IgD-negative memory B cell (primary cell): ENCODE results near the gene RABEP1. TPM values are rescaled to one million over a fixed set of nuclear protein-coding genes. Genes with fewer than 3 reads are reported as not detected.
A peak's percentile ranks its signal among the peaks of the same experiment; 100 is the strongest.
"Not testable (repeated sequence)": the region's sequence is repeated elsewhere in the genome, so short reads cannot be mapped to it uniquely, and the experiment has no call there.

ENCODE experiments used
- H3K27ac Mint-ChIP-seq, 3 donors: one replicate each; pipeline ENCODE4 v1.8.0; 2020 to 2022; ENCODE audit warnings: mild to moderate bottlenecking in 3 of 3, mixed read lengths in 3 of 3, moderate library complexity in 1 of 3
- H3K27me3 Mint-ChIP-seq: one replicate; pipeline ENCODE4 v1.8.0; 2021; ENCODE audit warnings: mixed read lengths
- H3K36me3 Mint-ChIP-seq: one replicate; pipeline ENCODE4 v1.8.0; 2020; ENCODE audit warnings: mild to moderate bottlenecking, mixed read lengths
- H3K4me1 Mint-ChIP-seq, 3 donors: one replicate each; pipeline ENCODE4 v1.8.0; 2020 to 2022; ENCODE audit warnings: mixed read lengths in 3 of 3, mild to moderate bottlenecking in 1 of 3
- H3K4me3 Mint-ChIP-seq, 4 donors: one replicate each; pipeline ENCODE4 v1.8.0; 2020 to 2022; ENCODE audit warnings: mild to moderate bottlenecking in 4 of 4, mixed read lengths in 4 of 4, moderate library complexity in 3 of 4
- H3K9me3 Mint-ChIP-seq, 3 donors: one replicate each; pipeline ENCODE4 v1.8.0; 2020 to 2021; ENCODE audit warnings: mixed read lengths in 3 of 3, mild to moderate bottlenecking in 1 of 3
- polyA plus RNA-seq: library from polyadenylated mRNA; unstranded; fragments of 300-500 nt; fragmentation: Illumina TruSeq; gene quantifications from one replicate; pipeline ENCODE4 v1.2.3, GENCODE V29; 2021

RABEP1 gene, protein sequence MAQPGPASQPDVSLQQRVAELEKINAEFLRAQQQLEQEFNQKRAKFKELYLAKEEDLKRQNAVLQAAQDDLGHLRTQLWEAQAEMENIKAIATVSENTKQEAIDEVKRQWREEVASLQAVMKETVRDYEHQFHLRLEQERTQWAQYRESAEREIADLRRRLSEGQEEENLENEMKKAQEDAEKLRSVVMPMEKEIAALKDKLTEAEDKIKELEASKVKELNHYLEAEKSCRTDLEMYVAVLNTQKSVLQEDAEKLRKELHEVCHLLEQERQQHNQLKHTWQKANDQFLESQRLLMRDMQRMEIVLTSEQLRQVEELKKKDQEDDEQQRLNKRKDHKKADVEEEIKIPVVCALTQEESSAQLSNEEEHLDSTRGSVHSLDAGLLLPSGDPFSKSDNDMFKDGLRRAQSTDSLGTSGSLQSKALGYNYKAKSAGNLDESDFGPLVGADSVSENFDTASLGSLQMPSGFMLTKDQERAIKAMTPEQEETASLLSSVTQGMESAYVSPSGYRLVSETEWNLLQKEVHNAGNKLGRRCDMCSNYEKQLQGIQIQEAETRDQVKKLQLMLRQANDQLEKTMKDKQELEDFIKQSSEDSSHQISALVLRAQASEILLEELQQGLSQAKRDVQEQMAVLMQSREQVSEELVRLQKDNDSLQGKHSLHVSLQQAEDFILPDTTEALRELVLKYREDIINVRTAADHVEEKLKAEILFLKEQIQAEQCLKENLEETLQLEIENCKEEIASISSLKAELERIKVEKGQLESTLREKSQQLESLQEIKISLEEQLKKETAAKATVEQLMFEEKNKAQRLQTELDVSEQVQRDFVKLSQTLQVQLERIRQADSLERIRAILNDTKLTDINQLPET
- 62.9 TPM for polyA plus RNA-seq

DNA sequence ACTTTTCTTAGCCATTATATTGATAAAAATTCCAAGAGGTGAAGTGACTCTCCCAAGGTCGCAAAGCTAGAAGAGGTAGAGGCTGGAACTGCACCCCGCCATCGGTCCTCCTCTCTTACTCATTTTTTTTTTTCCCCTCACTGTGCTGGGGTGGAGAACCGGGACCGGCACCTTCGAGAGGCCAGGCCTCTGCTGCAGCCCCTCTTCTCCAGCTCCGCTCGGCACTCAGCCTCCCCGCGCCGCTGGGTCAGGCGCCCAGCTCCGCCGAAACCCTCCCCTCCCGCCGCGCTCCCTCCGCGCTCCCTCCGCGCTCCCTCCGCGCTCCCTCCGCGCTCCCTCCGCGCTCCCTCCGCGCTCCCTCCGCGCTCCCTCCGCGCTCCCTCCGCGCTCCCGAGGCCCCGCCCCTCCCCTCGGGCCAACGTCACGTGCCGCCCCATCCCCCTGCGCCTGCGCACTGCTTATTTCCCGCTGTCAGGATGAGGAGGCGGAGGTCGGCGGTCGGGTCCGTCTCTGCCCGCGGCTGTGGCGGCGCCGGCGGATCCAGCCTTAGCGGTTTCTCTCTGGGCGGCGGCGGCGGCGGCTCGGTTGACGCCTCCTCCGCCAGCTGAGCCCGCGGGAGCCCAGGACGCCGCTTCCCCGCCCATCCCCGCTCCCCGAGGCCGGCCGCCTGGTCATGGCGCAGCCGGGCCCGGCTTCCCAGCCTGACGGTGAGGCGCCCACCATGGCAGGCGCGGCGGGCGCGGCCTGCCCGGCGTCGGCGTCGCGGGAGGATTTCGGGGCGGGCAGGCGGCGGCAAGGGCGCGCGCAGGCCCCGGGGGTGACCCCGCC, at the start of gene RABEP1:
Gene RABEP1, plus strand, starts transcription at position 471 of the 828 bp plus-strand sequence. Its CDS starts 203 bp downstream, at position 674.
- Mint-ChIP-seq H3K4me1 (peaks cover 26 to 41% (median 34%) of the 10 kb centered on the region in 3 donors), H3K9me3 (no peaks in the 10 kb centered on the region), H3K36me3 (peaks cover 2% of the 10 kb centered on the region), H3K27ac (peak within 1 kb of the TSS; percentile 87 to 98 (median 91)), H3K27me3 (no peaks in the 10 kb centered on the region), H3K4me3 (peak within 1 kb of the TSS; percentile 89 to 96 (median 94))

- peak overlapping the region; percentile 96 to 99 (median 99) for H3K4me3 Mint-ChIP-seq
- H3K27me3 Mint-ChIP-seq: not testable (repeated sequence)
- peak overlapping the region; percentile 47 to 98 (median 94) for H3K27ac Mint-ChIP-seq
Measured at GRCh38 chr17:5233492-5233891, 48.6 kb upstream of the RABEP1 start.

GRCh38 chr17:5234645-5235576, 47.2 kb upstream of the RABEP1 start, which contains the start of gene SCIMP:
SCIMP (minus strand) TSS chr17:5234860; CDS start chr17:5234755, 105 bp downstream.
- peaks cover 0 to 5% (median 3%) of the 10 kb centered on the region in 3 donors for H3K9me3 Mint-ChIP-seq
- peaks cover 25% of the 10 kb centered on the region for H3K36me3 Mint-ChIP-seq
- H3K27ac Mint-ChIP-seq: peak within 1 kb of the TSS; percentile 75 to 98 (median 97)
- H3K4me3 Mint-ChIP-seq: peak within 1 kb of the TSS; percentile 96 to 99 (median 99)
- H3K4me1 Mint-ChIP-seq: peaks cover 32 to 47% (median 40%) of the 10 kb centered on the region in 3 donors
- H3K27me3 Mint-ChIP-seq: peaks cover 4% of the 10 kb centered on the region

More at GRCh38 chr17:5233492-5233891, 48.6 kb upstream of the RABEP1 start:
- not testable (repeated sequence) for H3K9me3 Mint-ChIP-seq
- H3K4me1 Mint-ChIP-seq: peaks cover 37 to 49% (median 45%) of the 10 kb centered on the region in 3 donors
- H3K36me3 Mint-ChIP-seq: peaks cover 30% of the 10 kb centered on the region

DNA sequence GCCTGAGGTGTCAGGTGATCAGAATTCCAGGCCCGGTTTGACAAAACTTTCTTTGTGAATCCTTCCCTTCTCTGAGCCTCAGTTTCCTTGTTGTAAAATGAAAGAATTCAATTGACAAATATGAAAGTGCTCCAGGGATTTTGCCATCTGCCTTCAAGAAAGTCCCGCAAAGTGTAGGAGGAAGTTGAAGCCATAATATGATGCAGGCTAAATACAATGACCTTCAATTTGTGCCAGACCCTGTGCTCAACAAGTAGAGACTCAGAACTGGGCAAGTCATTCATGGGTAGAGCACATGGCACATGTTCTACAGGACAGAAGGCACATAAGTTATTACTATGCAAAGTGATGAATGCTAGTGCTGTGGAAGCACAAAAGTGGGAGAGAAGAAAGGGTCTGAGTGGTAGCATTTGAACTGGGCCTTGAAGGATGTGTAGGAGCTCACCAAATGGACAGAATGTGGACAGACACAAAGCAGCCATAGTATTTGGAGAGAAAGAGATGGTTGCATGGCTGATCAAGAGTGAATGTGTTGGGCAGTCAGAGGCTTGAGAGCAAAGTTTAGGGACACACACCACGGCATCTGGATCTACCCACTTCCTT, 45.0 kb upstream of the RABEP1 start:
- peaks cover 4% of the 10 kb centered on the region for H3K27me3 Mint-ChIP-seq
- peak overlapping the region; percentile 28 to 99 (median 88) for H3K4me3 Mint-ChIP-seq
- peak overlapping the region; percentile 49 to 95 (median 89) for H3K27ac Mint-ChIP-seq
- peaks cover 28 to 38% (median 37%) of the 10 kb centered on the region in 3 donors for H3K4me1 Mint-ChIP-seq
- peaks cover 19% of the 10 kb centered on the region for H3K36me3 Mint-ChIP-seq
- H3K9me3 Mint-ChIP-seq: peaks cover 0 to 5% (median 3%) of the 10 kb centered on the region in 3 donors

- Mint-ChIP-seq H3K36me3 (peaks cover 20% of the 10 kb centered on the region), H3K4me1 (peaks cover 29 to 41% (median 39%) of the 10 kb centered on the region in 3 donors), H3K27me3 (peaks cover 4% of the 10 kb centered on the region), H3K4me3 (peak overlapping the region; percentile 28 to 99 (median 88)), H3K27ac (peak overlapping the region; percentile 49 to 95 (median 89)), H3K9me3 (peaks cover 0 to 5% (median 3%) of the 10 kb centered on the region in 3 donors)
Measured at GRCh38 chr17:5237541-5238016, 44.5 kb upstream of the RABEP1 start.

GRCh38 chr17:5238333-5238732, 43.8 kb upstream of the RABEP1 start:
- Mint-ChIP-seq H3K4me3 (peak overlapping the region; percentile 79 to 99 (median 88)), H3K36me3 (peaks cover 18% of the 10 kb centered on the region), H3K27me3 (peaks cover 4% of the 10 kb centered on the region), H3K27ac (peak overlapping the region; percentile 49 to 95 (median 89)), H3K9me3 (peaks cover 0 to 5% (median 3%) of the 10 kb centered on the region in 3 donors), H3K4me1 (peaks cover 35 to 46% (median 45%) of the 10 kb centered on the region in 3 donors)

GRCh38 chr17:5239769-5240168, 42.3 kb upstream of the RABEP1 start:
- not testable (repeated sequence) for H3K27ac Mint-ChIP-seq, H3K9me3 Mint-ChIP-seq, H3K4me3 Mint-ChIP-seq, H3K27me3 Mint-ChIP-seq
- peaks cover 36 to 54% (median 50%) of the 10 kb centered on the region in 3 donors for H3K4me1 Mint-ChIP-seq
- peaks cover 14% of the 10 kb centered on the region for H3K36me3 Mint-ChIP-seq

DNA sequence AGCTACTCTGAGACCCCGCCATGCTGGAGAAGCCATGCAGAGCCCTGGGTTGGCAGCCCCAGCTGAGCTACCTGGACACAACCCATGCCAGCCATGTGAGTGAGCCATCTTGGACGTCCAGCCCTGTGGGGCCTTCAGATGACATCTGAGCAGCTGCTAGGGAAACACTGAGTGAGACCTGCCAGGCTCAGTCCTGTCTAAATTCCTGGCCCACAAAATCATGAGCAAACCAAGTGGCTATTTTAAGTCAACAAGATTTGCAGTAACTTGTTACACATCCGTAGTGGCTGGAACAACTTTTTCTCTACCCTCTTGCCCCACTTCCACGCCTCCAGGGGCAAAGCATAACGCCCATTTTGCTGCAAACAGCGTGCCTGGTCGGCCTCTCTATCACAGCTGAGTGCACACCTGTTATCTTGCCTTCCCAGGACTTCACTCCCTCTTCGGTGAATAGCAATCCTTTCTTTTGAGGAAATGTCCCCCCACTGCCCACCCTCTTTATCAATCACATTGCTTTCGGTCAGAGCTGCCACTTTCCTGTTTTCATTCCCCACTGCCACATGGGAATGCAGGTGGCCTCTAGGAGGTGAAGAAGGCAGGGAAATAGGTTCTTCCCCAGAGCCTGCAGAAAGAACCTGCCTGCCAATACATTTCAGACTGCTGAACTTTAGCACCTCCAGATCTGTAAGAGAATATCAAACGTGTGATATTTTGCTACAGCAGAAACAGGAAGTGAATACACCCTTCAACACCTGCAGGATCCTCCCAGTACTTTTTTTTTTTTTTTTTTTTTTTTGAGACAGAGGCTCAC, 40.0 kb upstream of the RABEP1 start:
- Mint-ChIP-seq H3K9me3 (peaks cover 0 to 3% (median 3%) of the 10 kb centered on the region in 3 donors), H3K4me1 (peaks cover 25 to 48% (median 45%) of the 10 kb centered on the region in 3 donors), H3K27ac (peak overlapping the region; percentile 95 to 99 (median 97)), H3K36me3 (peaks cover 14% of the 10 kb centered on the region), H3K4me3 (peak overlapping the region; percentile 67 to 98 (median 88)), H3K27me3 (peaks cover under 1% of the 10 kb centered on the region)

DNA sequence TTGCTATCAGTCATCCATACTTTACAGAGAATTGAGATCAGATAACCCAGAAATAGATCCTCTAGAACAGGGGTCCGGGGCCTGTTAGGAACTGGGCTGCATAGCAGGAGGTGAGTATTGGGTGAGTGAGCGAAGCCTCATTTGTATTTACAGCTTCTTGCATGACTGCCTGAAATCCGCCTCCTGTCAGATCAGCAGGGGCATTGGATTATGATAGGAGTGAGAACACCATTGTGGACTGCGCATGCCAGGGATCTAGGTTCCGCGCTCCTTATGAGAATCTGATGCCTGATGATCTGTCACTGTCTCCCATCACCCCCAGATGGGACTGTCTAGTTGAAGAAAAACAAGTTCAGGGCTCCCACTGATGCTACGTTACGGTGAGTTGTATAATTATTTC, 34.5 kb upstream of the RABEP1 start:
- Mint-ChIP-seq H3K4me1 (peaks cover 20 to 30% (median 22%) of the 10 kb centered on the region in 3 donors), H3K27ac (peak overlapping the region in 2 of 3 donors; percentile 63 to 90), H3K27me3 (no peaks in the 10 kb centered on the region), H3K4me3 (no peak overlapping the region), H3K36me3 (peaks cover 5% of the 10 kb centered on the region), H3K9me3 (peaks cover 0 to 2% (median 0%) of the 10 kb centered on the region in 3 donors)

- Mint-ChIP-seq H3K27me3 (no peaks in the 10 kb centered on the region), H3K36me3 (peaks cover 3% of the 10 kb centered on the region), H3K4me1 (peaks cover 14 to 23% (median 14%) of the 10 kb centered on the region in 3 donors), H3K4me3 (no peak overlapping the region), H3K27ac (peak overlapping the region; percentile 49 to 90 (median 55)), H3K9me3 (peaks cover 0 to 2% (median 0%) of the 10 kb centered on the region in 3 donors)
Measured at GRCh38 chr17:5248821-5249479, 33.1 kb upstream of the RABEP1 start.

- peaks cover 3% of the 10 kb centered on the region for H3K36me3 Mint-ChIP-seq
- peak overlapping the region in 3 of 4 donors; percentile 1 to 17 (median 8) for H3K4me3 Mint-ChIP-seq
- H3K27me3 Mint-ChIP-seq: no peaks in the 10 kb centered on the region
- peaks cover 15 to 24% (median 17%) of the 10 kb centered on the region in 3 donors for H3K4me1 Mint-ChIP-seq
- H3K27ac Mint-ChIP-seq: peak overlapping the region; percentile 49 to 90 (median 55)
- no peaks in the 10 kb centered on the region for H3K9me3 Mint-ChIP-seq
Measured at GRCh38 chr17:5249615-5250014, 32.5 kb upstream of the RABEP1 start.
